ENCODE measurements around the gene LSM4. TPM values are rescaled to one million over a fixed set of nuclear protein-coding genes. Genes with fewer than 3 reads are reported as not detected.

LSM4 gene
- total and polyA plus RNA-seq, 10 of the 15 experiments (the other 5 are each of a cell fraction or from before 2014, with no cell fraction given), result 12.6 to 652 (median 217) TPM

DNA sequence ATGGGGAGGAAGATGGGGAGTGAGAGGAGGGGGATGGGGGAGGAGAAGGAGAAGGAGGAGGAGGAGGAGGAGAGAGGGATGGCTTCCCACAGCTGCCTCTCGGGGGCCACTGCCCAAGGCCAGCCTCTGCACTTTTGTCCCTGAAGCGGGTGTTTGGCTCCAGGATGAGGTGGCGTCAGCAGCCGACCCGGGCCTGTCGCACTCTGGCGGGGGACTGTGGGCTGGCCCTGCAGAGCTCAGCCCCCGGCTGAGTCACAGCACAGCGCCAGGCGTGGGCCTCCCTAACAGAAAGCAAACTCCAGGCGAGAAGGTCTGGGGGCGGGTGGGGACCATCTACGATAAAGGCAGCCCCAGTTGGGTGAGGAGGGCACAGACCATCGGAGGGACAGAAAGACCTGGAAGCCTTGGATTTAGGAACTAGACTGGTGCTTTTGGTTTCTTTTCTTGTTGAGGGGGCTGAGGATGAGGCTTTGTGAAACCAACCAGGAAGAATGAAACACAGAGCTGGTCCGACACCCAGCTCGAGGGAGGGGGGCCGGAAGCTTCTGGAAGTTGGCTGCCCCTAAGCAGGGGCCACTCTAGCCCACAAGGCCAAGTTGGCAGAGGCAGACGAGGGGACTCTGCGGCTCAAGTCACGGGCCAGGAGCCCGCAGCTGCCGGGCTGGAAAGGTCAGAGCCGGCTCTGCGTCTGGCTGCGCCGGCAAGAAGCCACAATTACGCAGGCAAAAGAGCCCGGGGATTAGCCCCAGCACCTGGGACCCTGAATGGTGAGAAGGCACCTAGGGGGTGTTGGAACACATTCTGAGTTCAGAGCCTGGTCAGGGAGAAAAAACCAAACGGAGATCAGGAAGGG, 18.2 kb downstream of the LSM4 start (continued):
- TF ChIP-seq SKIL (IDR thresholded peaks at IDR 0.05; ENCODE audit: low read depth, poor library complexity, severe bottlenecking) (peak; percentile 43), YY1 (IDR thresholded peaks at IDR 0.05; ENCODE audit: low read depth, low read length) (0 out of 2 replicates have a peak, but pooled peaks have one; percentile 62), YBX1 (IDR thresholded peaks at IDR 0.05) (no peak), ZBED1 (IDR thresholded peaks at IDR 0.05; ENCODE audit: borderline replicate concordance) (peak; percentile 83; the same call in 1 of the 2 replicates), ZNF24 (IDR thresholded peaks at IDR 0.05) (no peak), KLF5 (IDR thresholded peaks at IDR 0.05; ENCODE audit: partially characterized antibody) (peak; percentile 45), SMARCA5 (IDR thresholded peaks at IDR 0.05) (no peak), SRF (IDR thresholded peaks at IDR 0.05; ENCODE audit: low read depth in 2 of 2, low read length in 2 of 2) (0 out of 4 replicates have a peak, but pooled peaks of 1 of the 2 experiments have one; percentile 3), NRF1 (conservative IDR thresholded peaks at IDR 0.05; ENCODE audit: low read depth, low read length) (no peak), RAD21 (IDR thresholded peaks at IDR 0.05; ENCODE audit: insufficient read depth, low read depth, low read length) (no peak), NFXL1 (IDR thresholded peaks at IDR 0.05; ENCODE audit: borderline replicate concordance) (no peak), FOS (IDR thresholded peaks at IDR 0.05; ENCODE audit: borderline replicate concordance, extremely low read depth, insufficient read length) (no peak), DPF2 (IDR thresholded peaks at IDR 0.05) (peak; percentile 90), EED (IDR thresholded peaks at IDR 0.05; ENCODE audit: low read depth) (peak; percentile 79), HDGF (IDR thresholded peaks at IDR 0.05) (peak; percentile 86), LARP7 (IDR thresholded peaks at IDR 0.05) (peak; percentile 70)
- TF ChIP-seq, protein P1, sequence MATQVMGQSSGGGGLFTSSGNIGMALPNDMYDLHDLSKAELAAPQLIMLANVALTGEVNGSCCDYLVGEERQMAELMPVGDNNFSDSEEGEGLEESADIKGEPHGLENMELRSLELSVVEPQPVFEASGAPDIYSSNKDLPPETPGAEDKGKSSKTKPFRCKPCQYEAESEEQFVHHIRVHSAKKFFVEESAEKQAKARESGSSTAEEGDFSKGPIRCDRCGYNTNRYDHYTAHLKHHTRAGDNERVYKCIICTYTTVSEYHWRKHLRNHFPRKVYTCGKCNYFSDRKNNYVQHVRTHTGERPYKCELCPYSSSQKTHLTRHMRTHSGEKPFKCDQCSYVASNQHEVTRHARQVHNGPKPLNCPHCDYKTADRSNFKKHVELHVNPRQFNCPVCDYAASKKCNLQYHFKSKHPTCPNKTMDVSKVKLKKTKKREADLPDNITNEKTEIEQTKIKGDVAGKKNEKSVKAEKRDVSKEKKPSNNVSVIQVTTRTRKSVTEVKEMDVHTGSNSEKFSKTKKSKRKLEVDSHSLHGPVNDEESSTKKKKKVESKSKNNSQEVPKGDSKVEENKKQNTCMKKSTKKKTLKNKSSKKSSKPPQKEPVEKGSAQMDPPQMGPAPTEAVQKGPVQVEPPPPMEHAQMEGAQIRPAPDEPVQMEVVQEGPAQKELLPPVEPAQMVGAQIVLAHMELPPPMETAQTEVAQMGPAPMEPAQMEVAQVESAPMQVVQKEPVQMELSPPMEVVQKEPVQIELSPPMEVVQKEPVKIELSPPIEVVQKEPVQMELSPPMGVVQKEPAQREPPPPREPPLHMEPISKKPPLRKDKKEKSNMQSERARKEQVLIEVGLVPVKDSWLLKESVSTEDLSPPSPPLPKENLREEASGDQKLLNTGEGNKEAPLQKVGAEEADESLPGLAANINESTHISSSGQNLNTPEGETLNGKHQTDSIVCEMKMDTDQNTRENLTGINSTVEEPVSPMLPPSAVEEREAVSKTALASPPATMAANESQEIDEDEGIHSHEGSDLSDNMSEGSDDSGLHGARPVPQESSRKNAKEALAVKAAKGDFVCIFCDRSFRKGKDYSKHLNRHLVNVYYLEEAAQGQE (IDR thresholded peaks at IDR 0.05; ENCODE audit: low read depth, low read length), result no peak
- TF ChIP-seq, protein P2, sequence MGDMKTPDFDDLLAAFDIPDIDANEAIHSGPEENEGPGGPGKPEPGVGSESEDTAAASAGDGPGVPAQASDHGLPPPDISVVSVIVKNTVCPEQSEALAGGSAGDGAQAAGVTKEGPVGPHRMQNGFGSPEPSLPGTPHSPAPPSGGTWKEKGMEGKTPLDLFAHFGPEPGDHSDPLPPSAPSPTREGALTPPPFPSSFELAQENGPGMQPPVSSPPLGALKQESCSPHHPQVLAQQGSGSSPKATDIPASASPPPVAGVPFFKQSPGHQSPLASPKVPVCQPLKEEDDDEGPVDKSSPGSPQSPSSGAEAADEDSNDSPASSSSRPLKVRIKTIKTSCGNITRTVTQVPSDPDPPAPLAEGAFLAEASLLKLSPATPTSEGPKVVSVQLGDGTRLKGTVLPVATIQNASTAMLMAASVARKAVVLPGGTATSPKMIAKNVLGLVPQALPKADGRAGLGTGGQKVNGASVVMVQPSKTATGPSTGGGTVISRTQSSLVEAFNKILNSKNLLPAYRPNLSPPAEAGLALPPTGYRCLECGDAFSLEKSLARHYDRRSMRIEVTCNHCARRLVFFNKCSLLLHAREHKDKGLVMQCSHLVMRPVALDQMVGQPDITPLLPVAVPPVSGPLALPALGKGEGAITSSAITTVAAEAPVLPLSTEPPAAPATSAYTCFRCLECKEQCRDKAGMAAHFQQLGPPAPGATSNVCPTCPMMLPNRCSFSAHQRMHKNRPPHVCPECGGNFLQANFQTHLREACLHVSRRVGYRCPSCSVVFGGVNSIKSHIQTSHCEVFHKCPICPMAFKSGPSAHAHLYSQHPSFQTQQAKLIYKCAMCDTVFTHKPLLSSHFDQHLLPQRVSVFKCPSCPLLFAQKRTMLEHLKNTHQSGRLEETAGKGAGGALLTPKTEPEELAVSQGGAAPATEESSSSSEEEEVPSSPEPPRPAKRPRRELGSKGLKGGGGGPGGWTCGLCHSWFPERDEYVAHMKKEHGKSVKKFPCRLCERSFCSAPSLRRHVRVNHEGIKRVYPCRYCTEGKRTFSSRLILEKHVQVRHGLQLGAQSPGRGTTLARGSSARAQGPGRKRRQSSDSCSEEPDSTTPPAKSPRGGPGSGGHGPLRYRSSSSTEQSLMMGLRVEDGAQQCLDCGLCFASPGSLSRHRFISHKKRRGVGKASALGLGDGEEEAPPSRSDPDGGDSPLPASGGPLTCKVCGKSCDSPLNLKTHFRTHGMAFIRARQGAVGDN (IDR thresholded peaks at IDR 0.05), result 0 out of 2 replicates have a peak, but pooled peaks have one; percentile 61
